ENCODE measurements around the gene GALR1.
"Not testable (repeated sequence)": the region's sequence is repeated elsewhere in the genome, so short reads cannot be mapped to it uniquely, and the experiment has no call there.

GALR1 gene, protein sequence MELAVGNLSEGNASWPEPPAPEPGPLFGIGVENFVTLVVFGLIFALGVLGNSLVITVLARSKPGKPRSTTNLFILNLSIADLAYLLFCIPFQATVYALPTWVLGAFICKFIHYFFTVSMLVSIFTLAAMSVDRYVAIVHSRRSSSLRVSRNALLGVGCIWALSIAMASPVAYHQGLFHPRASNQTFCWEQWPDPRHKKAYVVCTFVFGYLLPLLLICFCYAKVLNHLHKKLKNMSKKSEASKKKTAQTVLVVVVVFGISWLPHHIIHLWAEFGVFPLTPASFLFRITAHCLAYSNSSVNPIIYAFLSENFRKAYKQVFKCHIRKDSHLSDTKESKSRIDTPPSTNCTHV

DNA sequence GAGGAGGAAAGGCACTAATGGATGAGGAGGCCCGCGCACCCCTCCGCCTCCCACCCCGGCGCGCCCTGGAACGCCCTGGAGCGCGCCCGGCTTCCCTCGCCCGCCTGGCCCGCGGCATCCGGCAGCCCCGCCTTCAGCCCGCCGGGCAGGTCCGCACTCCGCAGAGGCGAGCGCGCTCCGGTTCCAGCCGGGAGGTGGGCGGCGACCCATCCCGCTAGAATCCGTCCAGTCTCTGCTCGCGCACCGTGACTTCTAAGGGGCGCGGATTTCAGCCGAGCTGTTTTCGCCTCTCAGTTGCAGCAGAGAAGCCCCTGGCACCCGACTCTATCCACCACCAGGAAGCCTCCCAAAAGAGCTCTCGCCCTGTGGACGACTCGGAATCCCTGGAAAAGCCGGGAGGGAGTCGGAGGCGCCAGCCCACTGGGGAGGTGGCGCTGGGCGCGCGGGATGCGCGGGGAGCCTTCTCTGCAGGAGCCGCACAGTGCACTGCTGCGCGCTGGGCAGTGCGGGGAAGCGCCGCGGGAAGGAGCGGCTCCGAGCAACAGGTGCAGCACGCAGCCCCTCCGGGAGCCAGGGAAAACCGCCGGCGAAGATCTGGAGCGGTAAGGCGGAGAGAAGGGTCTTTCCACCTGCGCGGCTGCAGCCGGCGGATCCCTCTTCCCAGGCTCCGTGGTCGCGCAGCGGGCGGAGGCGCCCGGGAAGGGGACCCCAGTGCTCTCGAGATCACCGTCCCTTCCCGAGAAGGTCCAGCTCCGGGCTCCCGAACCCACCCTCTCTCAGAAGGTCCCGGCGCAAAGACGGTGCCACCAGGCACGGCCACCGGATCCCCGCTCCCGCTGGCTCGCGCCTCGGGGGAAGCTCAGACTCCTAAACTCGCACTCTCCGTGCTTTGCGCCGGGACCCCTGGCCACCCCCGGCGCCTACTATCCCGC is at the start of gene GALR1:
Gene GALR1 (plus strand): TSS at position 280 of the 932 bp plus-strand sequence. CDS start 701 bp downstream, outside the sequence.
- no peak for DNase-seq (ENCODE audit: low read depth)

DNA sequence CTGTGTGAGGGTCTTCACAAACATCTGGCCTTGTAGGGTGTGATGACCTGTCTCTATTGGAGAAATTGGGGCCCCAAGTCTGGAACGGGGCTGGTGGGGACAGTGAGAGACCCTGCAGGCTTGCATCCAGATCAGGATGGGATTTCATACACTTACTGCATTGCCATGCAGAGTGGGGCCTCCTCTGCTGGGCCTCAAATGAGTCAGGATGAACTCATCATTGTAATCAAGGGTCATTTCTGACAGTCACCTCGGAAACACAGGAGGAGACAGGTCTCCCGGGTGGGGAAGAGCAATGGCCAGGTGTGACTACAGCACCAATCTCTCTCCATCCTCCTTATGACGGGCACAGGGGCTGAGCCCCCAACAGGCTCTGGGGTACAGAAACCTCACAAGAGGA is 48.1 kb upstream of the GALR1 start:
- no peak for DNase-seq (ENCODE audit: low read depth)

DNA sequence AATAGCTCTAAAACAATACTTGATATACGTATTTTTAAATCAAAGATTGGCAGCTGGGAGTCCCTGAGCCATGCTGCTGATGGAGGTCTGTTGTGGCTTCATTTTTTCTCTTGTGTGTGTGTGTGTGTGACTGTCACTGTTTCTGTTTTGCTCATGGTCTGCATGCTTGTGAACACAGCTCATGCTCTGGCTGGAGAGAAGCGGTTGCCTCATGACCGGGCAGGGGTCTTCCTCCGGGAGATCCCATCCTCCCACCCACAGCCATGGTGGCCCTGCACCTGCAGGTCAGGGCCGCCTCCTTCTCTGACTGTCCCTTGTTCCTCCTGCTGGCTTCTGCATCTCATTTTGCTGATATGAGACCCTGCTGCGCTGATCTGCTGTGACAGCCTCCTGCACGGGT is 47.3 kb upstream of the GALR1 start:
- no peak for DNase-seq (ENCODE audit: low read depth)

- DNase-seq (ENCODE audit: low read depth), result no peak
These were observed 46.6 kb upstream of the GALR1 start for GRCh38 chr18:77203071-77203470.

GRCh38 chr18:77203851-77204250 is 45.8 kb upstream of the GALR1 start:
- DNase-seq (ENCODE audit: low read depth), result no peak

DNA sequence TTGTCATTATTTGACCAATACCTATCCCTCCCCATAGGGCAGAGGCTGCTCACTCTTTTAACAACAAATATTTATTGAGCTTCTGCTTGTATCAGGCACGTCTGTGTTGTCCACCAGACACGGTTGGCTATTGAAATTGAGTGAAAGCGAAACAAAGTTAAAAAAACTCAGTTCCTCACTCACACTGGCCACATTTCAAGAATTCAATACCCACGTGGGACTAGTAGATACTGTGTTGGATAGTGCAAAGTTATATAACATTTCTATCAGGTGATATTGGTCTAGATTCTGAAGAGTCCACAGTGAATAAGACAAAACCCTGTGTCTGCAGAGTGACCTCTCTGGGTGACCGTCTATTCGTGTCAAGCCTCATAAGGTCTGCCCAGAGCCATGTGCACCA is 43.9 kb upstream of the GALR1 start:
- no peak for DNase-seq (ENCODE audit: low read depth)

- DNase-seq (ENCODE audit: low read depth), result no peak
These were observed 42.8 kb upstream of the GALR1 start for GRCh38 chr18:77206676-77207374.

DNA sequence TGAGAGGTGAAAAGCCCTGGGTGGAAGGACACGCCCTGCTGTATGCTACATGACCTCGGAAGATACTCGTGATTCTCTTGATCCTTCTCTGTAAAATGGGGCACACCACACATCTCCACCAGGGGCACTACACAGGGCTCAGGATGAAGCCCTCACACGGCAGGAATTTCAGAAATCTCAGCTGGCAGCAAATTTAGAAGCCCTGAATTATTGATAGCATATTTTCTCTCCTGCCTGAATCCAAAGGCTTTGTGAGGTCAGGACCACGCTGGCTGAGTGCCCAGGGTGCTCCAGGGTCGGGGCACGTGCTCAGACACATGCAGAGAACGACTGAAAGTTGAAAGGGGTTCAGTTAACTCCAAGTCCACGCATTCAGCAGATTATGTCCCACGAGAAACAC is 42.1 kb upstream of the GALR1 start:
- DNase-seq (ENCODE audit: low read depth), result peak; percentile 47

- DNase-seq (ENCODE audit: low read depth), result no peak
These were observed 40.7 kb upstream of the GALR1 start for GRCh38 chr18:77208964-77209363.

GRCh38 chr18:77209587-77209986 is 40.1 kb upstream of the GALR1 start:
- DNase-seq (ENCODE audit: low read depth), result no peak

- no peak for DNase-seq (ENCODE audit: low read depth)
These were observed 39.4 kb upstream of the GALR1 start for GRCh38 chr18:77210249-77210648.

DNA sequence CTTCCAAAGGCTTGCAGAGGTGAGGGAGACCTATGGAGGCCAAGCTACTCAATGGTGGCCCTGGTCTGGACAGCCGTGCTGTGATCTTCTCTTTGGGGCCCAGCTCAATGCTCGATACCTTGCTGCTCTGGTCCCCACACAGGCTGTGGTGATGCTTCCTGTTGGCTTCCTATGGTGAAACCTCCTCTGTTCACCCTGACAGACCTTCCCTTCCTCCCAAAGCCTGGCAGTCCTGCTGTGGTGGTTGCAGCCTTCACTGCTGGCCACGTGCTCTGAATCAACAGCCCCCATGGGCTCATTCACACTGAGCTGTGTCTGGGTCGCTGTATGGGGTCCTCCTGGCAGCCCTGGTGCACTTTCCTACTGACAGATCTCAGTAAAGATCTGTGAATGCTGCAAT is 31.0 kb upstream of the GALR1 start:
- no peak for DNase-seq (ENCODE audit: low read depth)

DNA sequence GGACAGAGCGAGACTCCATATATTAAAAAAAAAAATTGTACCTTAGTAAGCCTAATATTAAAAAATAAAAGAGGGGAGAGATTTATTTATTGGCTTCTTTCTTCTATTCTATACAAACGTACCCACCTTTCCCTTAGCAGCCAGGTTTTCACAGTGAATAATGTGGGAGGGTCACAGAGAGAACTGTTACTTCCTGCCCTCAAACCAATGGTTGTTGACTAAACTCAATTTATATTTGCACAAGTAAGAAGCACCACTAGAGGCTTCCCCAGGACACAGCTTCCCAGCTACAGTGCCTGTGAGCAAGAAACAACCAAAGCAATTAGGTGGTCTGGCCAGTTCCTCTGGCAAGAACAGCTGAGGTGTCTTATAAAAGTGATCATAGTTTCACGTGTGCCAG is 28.9 kb upstream of the GALR1 start:
- no peak for DNase-seq (ENCODE audit: low read depth)

GRCh38 chr18:77222464-77222863 is 27.2 kb upstream of the GALR1 start:
- no peak for DNase-seq (ENCODE audit: low read depth)

DNA sequence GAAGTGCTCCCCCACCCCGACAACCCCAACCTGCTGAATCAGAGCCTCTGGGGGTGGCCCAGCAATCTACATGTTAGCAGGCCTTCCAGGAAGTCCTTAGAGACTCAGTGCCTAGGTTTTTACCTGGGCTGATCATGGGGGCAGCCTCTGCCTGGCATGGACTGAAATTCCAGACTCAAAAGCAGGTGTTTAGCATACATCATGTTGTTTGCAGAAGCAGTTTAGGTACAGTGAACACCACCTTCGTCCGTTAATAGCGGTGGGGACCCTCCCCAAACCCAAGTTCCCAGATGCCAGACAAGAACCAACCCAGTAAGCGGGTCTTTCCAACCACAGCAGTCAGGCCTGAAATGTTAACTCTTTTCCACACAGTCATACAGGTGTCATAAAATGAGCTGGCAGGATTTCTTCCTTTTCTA is 26.4 kb upstream of the GALR1 start:
- DNase-seq (ENCODE audit: low read depth), result no peak

DNA sequence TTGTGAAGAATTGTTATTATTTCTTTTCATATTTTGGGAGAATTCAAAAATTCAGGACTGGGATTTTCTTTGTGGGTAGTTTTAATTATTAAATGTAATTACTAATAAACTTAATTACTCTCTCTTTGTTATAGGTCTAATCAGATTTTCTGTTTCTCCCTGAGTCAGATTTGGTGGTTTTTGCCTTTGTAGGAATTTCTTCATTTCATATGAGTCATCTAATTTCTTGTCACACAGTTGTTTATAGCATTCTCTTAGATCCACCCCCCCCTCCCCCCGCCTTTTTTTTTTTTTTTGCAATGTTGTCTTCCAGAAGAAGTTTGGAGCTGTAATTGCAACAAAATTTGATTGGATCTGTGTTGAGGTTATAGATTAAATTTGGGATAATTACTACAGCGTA is 26.0 kb upstream of the GALR1 start:
- no peak for DNase-seq (ENCODE audit: low read depth)

DNA sequence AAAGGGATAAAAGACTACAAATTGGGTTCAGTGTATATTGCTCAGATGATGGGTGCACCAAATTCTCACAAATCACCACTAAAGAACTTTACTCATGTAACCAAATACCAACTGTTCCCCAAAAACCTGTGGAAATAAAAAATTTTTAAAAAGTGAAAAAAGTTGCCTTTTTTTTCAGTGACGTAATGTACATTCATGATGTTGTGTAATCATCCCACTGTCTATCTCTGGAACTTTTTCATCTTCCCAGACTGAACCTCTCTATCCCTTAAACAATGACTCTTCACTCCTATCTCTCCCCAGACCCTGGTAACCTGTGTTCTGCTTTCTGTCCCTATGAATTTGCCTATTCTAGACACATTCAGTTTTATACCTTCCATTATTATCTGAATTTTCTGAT is 19.0 kb upstream of the GALR1 start:
- no peak for DNase-seq (ENCODE audit: low read depth)

GRCh38 chr18:77234504-77235365 is 14.9 kb upstream of the GALR1 start:
- no peak for DNase-seq (ENCODE audit: low read depth)

- not testable (repeated sequence) for DNase-seq (ENCODE audit: low read depth)
These were observed 10.4 kb upstream of the GALR1 start for GRCh38 chr18:77239285-77239684.

DNA sequence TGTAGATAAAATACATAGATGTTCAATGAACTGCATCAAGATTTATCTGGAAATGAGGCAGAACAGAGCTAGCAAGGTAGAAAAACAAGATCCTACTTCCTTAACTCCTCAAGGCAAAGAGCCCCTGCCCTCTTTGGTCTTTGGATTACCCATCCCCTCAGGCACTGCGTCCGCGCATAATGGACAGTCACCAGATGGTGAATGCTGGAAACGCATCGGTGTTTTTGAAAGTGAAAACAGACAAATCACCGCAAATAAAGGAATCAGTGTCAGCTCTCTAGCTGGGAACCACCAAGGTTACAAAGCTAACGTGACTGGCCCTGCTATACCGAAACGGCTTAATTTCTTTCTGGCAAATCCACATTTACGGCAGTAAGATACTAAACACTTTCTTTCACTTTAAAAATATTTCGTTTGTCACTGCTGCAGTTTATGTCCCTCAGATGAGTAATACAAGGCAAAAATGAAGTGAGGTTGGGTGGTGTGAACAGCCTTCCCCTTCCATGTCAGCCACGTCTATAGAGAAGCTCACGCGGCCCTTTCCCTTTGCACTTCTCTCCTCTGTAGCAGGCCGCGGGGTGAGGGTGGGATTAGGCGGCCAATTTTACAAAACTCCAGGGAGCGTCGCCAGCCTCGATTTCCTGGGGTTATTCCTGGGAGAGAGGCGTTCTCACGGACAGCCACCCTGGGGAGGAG is 627 bp upstream of the GALR1 start:
- no peak for DNase-seq (ENCODE audit: low read depth)

GRCh38 chr18:77250501-77250925 is 865 bp downstream of the GALR1 start:
- DNase-seq (ENCODE audit: low read depth), result no peak
